ENCODE measurements around the gene SAMSN1. TPM values are rescaled to one million over a fixed set of nuclear protein-coding genes. Genes with fewer than 3 reads are reported as not detected.

Gene SAMSN1
- total and polyA plus RNA-seq, 3 donors from 2014 or later = 0.71 to 2.2 (median 1.7) TPM

DNA sequence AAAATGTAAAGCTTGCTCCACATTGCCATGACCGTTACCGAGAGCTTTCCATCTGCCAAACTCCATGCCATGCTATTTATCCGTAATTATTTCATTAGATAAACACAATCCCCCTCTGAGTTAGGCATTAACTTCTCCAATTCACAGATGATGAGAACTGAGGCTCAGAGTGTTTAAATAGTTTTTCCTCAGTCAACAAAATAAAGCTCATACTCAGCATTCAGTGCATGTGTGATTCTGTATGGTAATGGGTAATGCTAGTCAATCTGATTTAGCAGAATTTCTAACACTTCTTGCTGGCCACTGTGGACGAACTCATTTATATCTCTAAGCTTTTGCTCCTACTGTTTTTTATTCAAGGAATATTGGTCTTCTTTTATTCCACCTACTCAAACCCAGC lies 17.3 kb downstream of the SAMSN1 start:
- no peak for DNase-seq
- TF ChIP-seq, protein P1, sequence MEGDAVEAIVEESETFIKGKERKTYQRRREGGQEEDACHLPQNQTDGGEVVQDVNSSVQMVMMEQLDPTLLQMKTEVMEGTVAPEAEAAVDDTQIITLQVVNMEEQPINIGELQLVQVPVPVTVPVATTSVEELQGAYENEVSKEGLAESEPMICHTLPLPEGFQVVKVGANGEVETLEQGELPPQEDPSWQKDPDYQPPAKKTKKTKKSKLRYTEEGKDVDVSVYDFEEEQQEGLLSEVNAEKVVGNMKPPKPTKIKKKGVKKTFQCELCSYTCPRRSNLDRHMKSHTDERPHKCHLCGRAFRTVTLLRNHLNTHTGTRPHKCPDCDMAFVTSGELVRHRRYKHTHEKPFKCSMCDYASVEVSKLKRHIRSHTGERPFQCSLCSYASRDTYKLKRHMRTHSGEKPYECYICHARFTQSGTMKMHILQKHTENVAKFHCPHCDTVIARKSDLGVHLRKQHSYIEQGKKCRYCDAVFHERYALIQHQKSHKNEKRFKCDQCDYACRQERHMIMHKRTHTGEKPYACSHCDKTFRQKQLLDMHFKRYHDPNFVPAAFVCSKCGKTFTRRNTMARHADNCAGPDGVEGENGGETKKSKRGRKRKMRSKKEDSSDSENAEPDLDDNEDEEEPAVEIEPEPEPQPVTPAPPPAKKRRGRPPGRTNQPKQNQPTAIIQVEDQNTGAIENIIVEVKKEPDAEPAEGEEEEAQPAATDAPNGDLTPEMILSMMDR (IDR thresholded peaks at IDR 0.05) = no peak
- TF ChIP-seq POLR2A (IDR thresholded peaks at IDR 0.05) = no peak
- Histone ChIP-seq H3K27ac (no peak overlapping the region), H3K4me3 (no peak overlapping the region), H3K27me3 (no peaks in the 10 kb centered on the region), H3K4me1 (no peaks in the 10 kb centered on the region), H3K9me3 (no peaks in the 10 kb centered on the region), H3K36me3 (ENCODE audit: low read depth, missing control alignments) (no peaks in the 10 kb centered on the region)
- intact Hi-C loops (cut with DNase I; ENCODE audit: low total_unique reads) = no loop called here
- WGBS, 2 donors = 90 to 93% methylated on average over 4 of the region's 4 CpGs

DNA sequence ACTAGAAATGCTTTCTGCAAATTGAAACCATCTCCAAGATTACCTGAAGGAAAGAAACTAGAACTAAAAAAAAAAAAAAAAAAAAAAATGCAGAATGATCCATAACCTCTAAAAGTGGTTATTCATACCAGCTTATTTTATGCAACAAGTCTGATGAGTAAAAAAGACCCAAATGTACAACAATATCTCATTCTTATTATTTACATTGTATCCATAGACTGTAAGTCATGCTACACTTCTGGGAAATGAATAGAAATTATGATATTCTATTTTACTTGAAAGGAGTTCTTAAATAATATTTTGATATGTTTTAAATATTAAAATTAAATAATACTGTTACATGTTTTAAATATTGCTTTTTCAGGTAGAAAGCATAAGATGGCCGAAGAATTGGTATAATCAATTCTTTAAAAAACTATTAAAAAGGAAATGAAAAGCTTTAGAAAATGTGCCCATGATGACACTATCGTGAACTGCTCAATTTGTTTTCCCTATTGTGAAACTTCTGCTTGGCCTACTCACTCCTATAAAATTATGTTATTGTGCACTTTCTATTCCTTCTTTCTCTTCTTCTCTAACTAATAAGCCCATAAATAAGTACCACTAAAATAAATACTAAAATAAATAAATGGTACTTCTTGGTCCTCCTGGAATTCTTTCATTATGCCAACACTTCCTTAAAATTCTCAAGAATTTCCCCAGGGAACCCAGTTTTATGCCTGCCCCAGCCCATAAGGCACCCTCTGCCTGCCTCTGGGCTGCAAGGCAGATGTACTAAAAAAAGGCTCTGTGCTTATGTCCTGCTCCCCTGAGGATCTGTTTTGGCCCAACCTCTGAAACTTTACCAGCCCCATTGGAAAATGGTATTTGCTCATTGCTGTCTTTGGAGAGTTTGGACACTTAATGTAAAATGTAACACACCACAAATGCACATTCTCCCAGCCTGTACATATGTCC lies 18.1 kb downstream of the SAMSN1 start:
- intact Hi-C loops (cut with DNase I; ENCODE audit: low total_unique reads) = no loop called here
- H3K27ac ChIP-seq = no peak overlapping the region
- H3K36me3 ChIP-seq (ENCODE audit: low read depth, missing control alignments) = no peaks in the 10 kb centered on the region
- WGBS, 2 donors = 88% methylated on average over 2 of the region's 2 CpGs
- H3K4me3 ChIP-seq = no peak overlapping the region
- no peak for TF ChIP-seq POLR2A (IDR thresholded peaks at IDR 0.05)
- TF ChIP-seq, protein P1 (IDR thresholded peaks at IDR 0.05) = no peak
- H3K4me1 ChIP-seq = no peaks in the 10 kb centered on the region
- no peaks in the 10 kb centered on the region for H3K27me3 ChIP-seq
- no peak for DNase-seq
- H3K9me3 ChIP-seq = no peaks in the 10 kb centered on the region

DNA sequence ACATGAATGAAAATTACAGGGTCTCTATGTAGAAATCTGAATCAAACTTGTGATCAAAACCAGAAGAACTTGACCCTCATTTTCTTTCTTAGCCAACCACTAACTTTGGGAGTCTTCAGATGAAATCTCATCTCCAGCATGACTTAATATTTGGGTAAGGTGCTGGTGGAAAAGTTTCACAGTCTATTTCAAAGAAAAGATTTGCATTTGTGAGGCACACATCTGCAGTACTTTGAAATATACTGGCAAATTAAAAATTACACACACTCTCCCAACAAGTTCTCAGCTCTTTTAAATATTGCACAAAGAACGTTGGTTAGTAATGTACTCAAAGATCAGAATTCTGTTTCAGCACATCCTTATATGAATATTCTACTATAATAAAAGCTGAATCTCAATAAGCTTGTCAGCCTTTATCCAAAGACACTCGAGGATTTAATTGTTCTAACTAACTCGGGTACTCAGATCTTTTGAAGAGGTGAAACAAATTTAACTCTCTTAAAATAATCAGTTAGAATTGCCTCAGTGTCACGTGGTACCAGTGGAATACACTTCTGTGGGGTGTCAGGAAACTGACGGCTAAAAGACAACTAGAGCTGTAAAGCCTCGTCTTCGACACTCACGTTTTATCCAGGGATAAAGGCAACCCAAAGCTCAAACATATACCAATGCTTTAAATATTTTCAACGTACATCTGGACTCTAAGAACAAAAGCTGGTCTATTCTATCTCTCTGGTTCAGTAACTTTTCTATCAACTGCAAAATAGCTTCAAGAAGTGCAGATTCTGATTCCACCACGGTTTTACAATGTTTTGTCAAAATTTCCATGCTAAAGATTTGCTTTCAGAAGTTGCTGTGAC lies 19.0 kb downstream of the SAMSN1 start:
- H3K36me3 ChIP-seq (ENCODE audit: low read depth, missing control alignments) = no peaks in the 10 kb centered on the region
- TF ChIP-seq, protein P1 (IDR thresholded peaks at IDR 0.05) = no peak
- no peak for TF ChIP-seq POLR2A (IDR thresholded peaks at IDR 0.05)
- H3K27ac ChIP-seq = no peak overlapping the region
- DNase-seq = no peak
- H3K27me3 ChIP-seq = no peaks in the 10 kb centered on the region
- no peaks in the 10 kb centered on the region for H3K9me3 ChIP-seq
- 69 to 73% methylated on average over 10 of the region's 10 CpGs for WGBS, 2 donors
- H3K4me1 ChIP-seq = no peaks in the 10 kb centered on the region
- H3K4me3 ChIP-seq = no peak overlapping the region
- intact Hi-C loops (cut with DNase I; ENCODE audit: low total_unique reads) = no loop called here

DNA sequence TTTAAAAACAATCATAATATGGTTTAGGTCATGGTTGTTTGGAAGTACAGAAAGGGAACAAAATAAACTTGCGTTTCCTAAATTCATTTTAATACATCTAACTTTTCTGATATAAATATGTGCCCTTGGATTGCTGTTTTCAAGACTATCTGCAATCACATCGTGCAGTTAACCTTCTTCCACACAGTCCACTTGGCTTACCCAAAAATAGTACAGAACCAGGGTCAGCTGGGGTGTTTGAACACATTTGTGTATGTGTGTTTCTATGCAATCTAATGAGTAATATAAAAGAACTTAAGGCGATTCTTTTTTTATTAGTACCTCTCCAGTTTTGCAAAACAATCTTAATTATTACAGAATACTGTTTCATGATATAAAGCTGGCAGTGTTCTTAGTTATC lies 19.9 kb downstream of the SAMSN1 start:
- Histone ChIP-seq H3K9me3 (no peaks in the 10 kb centered on the region), H3K4me3 (no peak overlapping the region), H3K27ac (no peak overlapping the region), H3K27me3 (no peaks in the 10 kb centered on the region), H3K36me3 (ENCODE audit: low read depth, missing control alignments) (no peaks in the 10 kb centered on the region), H3K4me1 (no peaks in the 10 kb centered on the region)
- intact Hi-C loops (cut with DNase I; ENCODE audit: low total_unique reads) = no loop called here
- no peak for DNase-seq
- WGBS, 2 donors = 30 to 54% methylated on average over 3 of the region's 3 CpGs
- TF ChIP-seq, protein P1 (IDR thresholded peaks at IDR 0.05) = no peak
- no peak for TF ChIP-seq POLR2A (IDR thresholded peaks at IDR 0.05)
